Activated CD4-positive, alpha-beta memory T cell treated with anti-CD3 and anti-CD28 coated beads for 36 hours (primary cell): ENCODE data around the gene PLAAT4. TPM values are rescaled to one million over a fixed set of nuclear protein-coding genes. Genes with fewer than 3 reads are reported as not detected.

Experiments
- CTCF ChIA-PET: fragments of 350-600 bp; sonication (Branson Sonifier 250); formaldehyde crosslinking; loops from one replicate; lab custom pipeline; 2021; ENCODE audit warnings: antibody characterized with exemption, inconsistent platforms; lab: Charles Lee
- POLR2A ChIA-PET: fragments of 350-600 bp; sonication (Branson Sonifier 250); formaldehyde crosslinking; loops from one replicate; lab custom pipeline; 2021; ENCODE audit warnings: antibody characterized with exemption; lab: Charles Lee
- DNase-seq: peaks from one replicate; pipeline ENCODE4 v3.0.0-alpha.2; 2020
- H3K27ac Mint-ChIP-seq: one replicate; pipeline ENCODE4 v1.8.0; 2021; ENCODE audit warnings: mixed read lengths
- H3K27me3 Mint-ChIP-seq: one replicate; pipeline ENCODE4 v1.8.0; 2021; ENCODE audit warnings: mixed read lengths
- H3K36me3 Mint-ChIP-seq: one replicate; pipeline ENCODE4 v1.8.0; 2021; ENCODE audit warnings: mixed read lengths
- H3K4me1 Mint-ChIP-seq: one replicate; pipeline ENCODE4 v1.8.0; 2021; ENCODE audit warnings: low read depth, mixed read lengths
- H3K4me3 Mint-ChIP-seq: one replicate; pipeline ENCODE4 v1.8.0; 2021; ENCODE audit warnings: mild to moderate bottlenecking, mixed read lengths
- H3K9me3 Mint-ChIP-seq: one replicate; pipeline ENCODE4 v1.8.0; 2021; ENCODE audit warnings: mixed read lengths
- intact Hi-C: fragments of 100-400 bp; cut with micrococcal nuclease; formaldehyde crosslinking; loops from one replicate; pipeline ENCODE4 v1.15.1; 2023
- total RNA-seq, 2 experiments: library from RNA; stranded (reverse); gene quantifications; one replicate each; pipeline ENCODE4 v1.2.3, GENCODE V29; 2021

Gene PLAAT4
- total RNA-seq: 10 to 100 TPM; 35.7 to 36.3 TPM

GRCh38 chr11:63536669-63537292 is at the start of gene PLAAT4:
PLAAT4 (plus strand) TSS chr11:63536808; CDS start chr11:63536869, 61 bp downstream.
- CTCF ChIA-PET: interaction anchor here (0.5 to 3.3 kb wide), 11 partner anchors 12 to 501 kb away, joined by 3 to 15 read pairs (median 4); no protein-coding TSS in a partner anchor
- POLR2A ChIA-PET: interaction anchor here (0.7 to 2.6 kb wide), 8 partner anchors 14 to 144 kb away, joined by 3 to 22 read pairs (median 4); partner anchors contain the start of gene RTN3

GRCh38 chr11:63488789-63489188 is 47.8 kb upstream of the PLAAT4 start:
- peaks cover 22% of the 10 kb centered on the region for H3K9me3 Mint-ChIP-seq
- no peak for DNase-seq
- H3K27ac Mint-ChIP-seq: no peak overlapping the region
- no peak overlapping the region for H3K4me3 Mint-ChIP-seq
- CTCF ChIA-PET: interaction anchor here (0.6 to 5.2 kb wide), 2 partner anchors 9 to 564 kb away, joined by 3 to 33 read pairs; no protein-coding TSS in a partner anchor
- POLR2A ChIA-PET: no interaction called here
- peaks cover 2% of the 10 kb centered on the region for H3K36me3 Mint-ChIP-seq
- intact Hi-C loops: no loop called here
- H3K4me1 Mint-ChIP-seq: peaks cover 17% of the 10 kb centered on the region
- H3K27me3 Mint-ChIP-seq: peaks cover 11% of the 10 kb centered on the region

More at GRCh38 chr11:63536669-63537292, at the start of gene PLAAT4:
- Mint-ChIP-seq H3K4me3 (peak within 1 kb of the TSS; percentile 81), H3K36me3 (no peaks in the 10 kb centered on the region), H3K27me3 (no peaks in the 10 kb centered on the region), H3K9me3 (no peaks in the 10 kb centered on the region), H3K27ac (peak within 1 kb of the TSS; percentile 84), H3K4me1 (peaks cover 82% of the 10 kb centered on the region)
- intact Hi-C loops: loop anchor here (5.0 kb wide), 3 partner anchors 76 to 146 kb away; partner anchors contain the start of genes PLAAT3 and RTN3
- DNase-seq: peak; percentile 44

- Mint-ChIP-seq H3K4me1 (peaks cover 17% of the 10 kb centered on the region), H3K36me3 (peaks cover 2% of the 10 kb centered on the region), H3K4me3 (no peak overlapping the region), H3K9me3 (peaks cover 17% of the 10 kb centered on the region), H3K27ac (no peak overlapping the region), H3K27me3 (peaks cover 14% of the 10 kb centered on the region)
- ChIA-PET CTCF (interaction anchor here (2.2 to 5.2 kb wide), 2 partner anchors 10 to 149 kb away, joined by 9 to 33 read pairs; no protein-coding TSS in a partner anchor), POLR2A (no interaction called here)
- intact Hi-C loops: loop anchor here (2.0 kb wide), 1 partner anchor 77 kb away; no protein-coding TSS in a partner anchor
- DNase-seq: no peak
Observed at GRCh38 chr11:63489879-63490278, 46.7 kb upstream of the PLAAT4 start.

GRCh38 chr11:63490551-63491239 is 45.9 kb upstream of the PLAAT4 start, which contains the start of gene PLAAT5:
PLAAT5 (minus strand) TSS chr11:63491167; CDS start chr11:63491034, 133 bp downstream.
- Mint-ChIP-seq H3K27me3 (peaks cover 16% of the 10 kb centered on the region), H3K27ac (peak within 1 kb of the TSS; percentile 40), H3K9me3 (peaks cover 9% of the 10 kb centered on the region), H3K36me3 (peaks cover 2% of the 10 kb centered on the region), H3K4me1 (peaks cover 17% of the 10 kb centered on the region), H3K4me3 (peak within 1 kb of the TSS; percentile 69)
- ChIA-PET CTCF (interaction anchor here (1.5 to 5.2 kb wide), 3 partner anchors 11 to 148 kb away, joined by 3 to 33 read pairs (median 9); no protein-coding TSS in a partner anchor), POLR2A (interaction anchor here (1.7 kb wide), 1 partner anchor 47 kb away, joined by 7 read pairs; no protein-coding TSS in a partner anchor)
- DNase-seq: peak; percentile 33
- intact Hi-C loops: loop anchor here (2.0 kb wide), 1 partner anchor 76 kb away; no protein-coding TSS in a partner anchor

GRCh38 chr11:63491240-63491587 is 45.4 kb upstream of the PLAAT4 start:
- peak overlapping the region; percentile 69 for H3K4me3 Mint-ChIP-seq
- peaks cover 16% of the 10 kb centered on the region for H3K27me3 Mint-ChIP-seq
- H3K36me3 Mint-ChIP-seq: peaks cover 2% of the 10 kb centered on the region
- H3K4me1 Mint-ChIP-seq: peaks cover 17% of the 10 kb centered on the region
- POLR2A ChIA-PET: interaction anchor here (1.7 kb wide), 1 partner anchor 47 kb away, joined by 7 read pairs; no protein-coding TSS in a partner anchor
- no peak for DNase-seq
- intact Hi-C loops: loop anchor here (2.0 kb wide), 1 partner anchor 76 kb away; no protein-coding TSS in a partner anchor
- peak overlapping the region; percentile 40 for H3K27ac Mint-ChIP-seq
- H3K9me3 Mint-ChIP-seq: peaks cover 4% of the 10 kb centered on the region
- CTCF ChIA-PET: interaction anchor here (0.5 to 5.2 kb wide), 4 partner anchors 12 to 234 kb away, joined by 3 to 33 read pairs (median 6); no protein-coding TSS in a partner anchor

- Mint-ChIP-seq H3K36me3 (peaks cover 2% of the 10 kb centered on the region), H3K27me3 (peaks cover 16% of the 10 kb centered on the region), H3K4me1 (peaks cover 17% of the 10 kb centered on the region), H3K27ac (no peak overlapping the region), H3K4me3 (peak overlapping the region; percentile 56), H3K9me3 (peaks cover 2% of the 10 kb centered on the region)
- POLR2A ChIA-PET: interaction anchor here (1.7 kb wide), 1 partner anchor 48 kb away, joined by 7 read pairs; no protein-coding TSS in a partner anchor
- intact Hi-C loops: loop anchor here (2.0 kb wide), 1 partner anchor 75 kb away; no protein-coding TSS in a partner anchor
- no peak for DNase-seq
- CTCF ChIA-PET: interaction anchor here (0.5 to 5.2 kb wide), 4 partner anchors 12 to 233 kb away, joined by 3 to 33 read pairs (median 6); no protein-coding TSS in a partner anchor
Observed at GRCh38 chr11:63491636-63492372, 44.8 kb upstream of the PLAAT4 start.

- CTCF ChIA-PET: interaction anchor here (5.2 kb wide), 1 partner anchor 13 kb away, joined by 33 read pairs; no protein-coding TSS in a partner anchor
- H3K27ac Mint-ChIP-seq: no peak overlapping the region
- H3K4me1 Mint-ChIP-seq: peaks cover 16% of the 10 kb centered on the region
- H3K9me3 Mint-ChIP-seq: peaks cover 2% of the 10 kb centered on the region
- intact Hi-C loops: no loop called here
- H3K27me3 Mint-ChIP-seq: peaks cover 19% of the 10 kb centered on the region
- POLR2A ChIA-PET: interaction anchor here (1.7 kb wide), 1 partner anchor 48 kb away, joined by 7 read pairs; no protein-coding TSS in a partner anchor
- DNase-seq: no peak
- H3K4me3 Mint-ChIP-seq: no peak overlapping the region
- peaks cover 2% of the 10 kb centered on the region for H3K36me3 Mint-ChIP-seq
Observed at GRCh38 chr11:63492441-63492840, 44.2 kb upstream of the PLAAT4 start.

- Mint-ChIP-seq H3K4me3 (no peak overlapping the region), H3K36me3 (peaks cover 2% of the 10 kb centered on the region), H3K27me3 (peaks cover 24% of the 10 kb centered on the region), H3K4me1 (peaks cover 15% of the 10 kb centered on the region), H3K27ac (no peak overlapping the region), H3K9me3 (peaks cover 2% of the 10 kb centered on the region)
- ChIA-PET POLR2A (no interaction called here), CTCF (interaction anchor here (5.2 kb wide), 1 partner anchor 14 kb away, joined by 33 read pairs; no protein-coding TSS in a partner anchor)
- intact Hi-C loops: no loop called here
- DNase-seq: no peak
Observed at GRCh38 chr11:63493127-63493526, 43.5 kb upstream of the PLAAT4 start.

- intact Hi-C loops: no loop called here
- no peak overlapping the region for H3K4me3 Mint-ChIP-seq
- peaks cover 10% of the 10 kb centered on the region for H3K9me3 Mint-ChIP-seq
- no peak for DNase-seq
- H3K27ac Mint-ChIP-seq: no peak overlapping the region
- peaks cover 26% of the 10 kb centered on the region for H3K27me3 Mint-ChIP-seq
- ChIA-PET CTCF (interaction anchor here (1.2 to 1.9 kb wide), 3 partner anchors 16 to 144 kb away, joined by 4 to 5 read pairs (median 5); no protein-coding TSS in a partner anchor), POLR2A (no interaction called here)
- peaks cover 13% of the 10 kb centered on the region for H3K4me1 Mint-ChIP-seq
- peaks cover 2% of the 10 kb centered on the region for H3K36me3 Mint-ChIP-seq
Observed at GRCh38 chr11:63494975-63495374, 41.6 kb upstream of the PLAAT4 start.

GRCh38 chr11:63499874-63500273 is 36.7 kb upstream of the PLAAT4 start:
- CTCF ChIA-PET: interaction anchor here (1.0 kb wide), 1 partner anchor 21 kb away, joined by 3 read pairs; no protein-coding TSS in a partner anchor
- Mint-ChIP-seq H3K4me1 (peaks cover 6% of the 10 kb centered on the region), H3K9me3 (peaks cover 19% of the 10 kb centered on the region), H3K4me3 (no peak overlapping the region), H3K27ac (no peak overlapping the region), H3K27me3 (peaks cover 13% of the 10 kb centered on the region), H3K36me3 (peaks cover 7% of the 10 kb centered on the region)
- no peak for DNase-seq
- POLR2A ChIA-PET: no interaction called here
- intact Hi-C loops: no loop called here

GRCh38 chr11:63501236-63501635 is 35.4 kb upstream of the PLAAT4 start:
- no peak overlapping the region for H3K4me3 Mint-ChIP-seq
- peaks cover 11% of the 10 kb centered on the region for H3K27me3 Mint-ChIP-seq
- DNase-seq: no peak
- H3K36me3 Mint-ChIP-seq: peaks cover 7% of the 10 kb centered on the region
- POLR2A ChIA-PET: no interaction called here
- peaks cover 6% of the 10 kb centered on the region for H3K4me1 Mint-ChIP-seq
- intact Hi-C loops: no loop called here
- peaks cover 19% of the 10 kb centered on the region for H3K9me3 Mint-ChIP-seq
- H3K27ac Mint-ChIP-seq: no peak overlapping the region
- CTCF ChIA-PET: interaction anchor here (0.9 kb wide), 1 partner anchor 22 kb away, joined by 4 read pairs; no protein-coding TSS in a partner anchor
